Vagina (tissue), 2 donors: ENCODE results near the gene TNNT3. TPM values are rescaled to one million over a fixed set of nuclear protein-coding genes. Genes with fewer than 3 reads are reported as not detected.
"Not testable (repeated sequence)": the region's sequence is repeated elsewhere in the genome, so short reads cannot be mapped to it uniquely, and the experiment has no call there.

Source experiments
- DNase-seq, 2 donors: peaks; one replicate each; pipeline ENCODE4 v3.0.0-alpha.2; 2017; ENCODE audit errors: extremely low spot score in 2 of 2
- H3K27ac ChIP-seq: fragments of 200-600 bp; sonication (generic); one replicate; pipeline ENCODE4 v1.5.1; 2019
- H3K27me3 ChIP-seq: fragments of 200-600 bp; sonication (generic); one replicate; pipeline ENCODE4 v1.5.1; 2019
- H3K36me3 ChIP-seq, 2 donors: fragments of 200-600 bp; sonication (generic); one replicate each; pipeline ENCODE4 v1.5.1; 2017 to 2019
- H3K4me1 ChIP-seq: fragments of 200-600 bp; sonication (generic); one replicate; pipeline ENCODE4 v1.5.1; 2019
- H3K4me3 ChIP-seq, 2 donors: fragments of 200-600 bp; sonication (generic); 1 replicate in 1 of 2; 2 replicates in 1 of 2; pipeline ENCODE4 v1.5.1; 2016 to 2019
- H3K9me3 ChIP-seq: fragments of 200-600 bp; sonication (generic); one replicate; pipeline ENCODE4 v1.5.1; 2019
- POLR2A ChIP-seq, 2 donors: fragments of 450-650 bp; IDR thresholded peaks; one replicate each; pipeline ENCODE4 v1.6.1; 2017; ENCODE audit warnings: antibody characterized with exemption in 2 of 2, mild to moderate bottlenecking in 2 of 2, moderate library complexity in 2 of 2
- POLR2AphosphoS5 ChIP-seq, 2 donors: sonication (generic); formaldehyde crosslinking; IDR thresholded peaks; one replicate each; pipeline ENCODE4 v1.9.0; 2017; ENCODE audit warnings: antibody characterized with exemption in 2 of 2, mild to moderate bottlenecking in 2 of 2, low read depth in 1 of 2; ENCODE audit not compliant: insufficient read depth in 1 of 2
- intact Hi-C: fragments of 100-400 bp; cut with DNase I; formaldehyde crosslinking; loops from one replicate; pipeline ENCODE4 v1.15.1; 2023
- total RNA-seq: library from RNA; depleted of rRNA; stranded (reverse); fragments of >200 nt; gene quantifications from one replicate; pipeline ENCODE4 v1.2.3, GENCODE V29; 2016
- TF ChIP-seq, protein P1 (sequence below), 3 experiments: fragments of 450-650 bp in 2 of 3; fragments of 200-600 bp in 1 of 3; sonication (generic) in 1 of 3; IDR thresholded peaks; one replicate each; pipeline ENCODE4 v1.5.1; 2017 to 2019; ENCODE audit warnings: antibody characterized with exemption in 3 of 3, mild to moderate bottlenecking in 2 of 3, moderate library complexity in 2 of 3

Gene TNNT3
- total RNA-seq, 1 donor from 2014 or later, result 20.4 TPM

DNA sequence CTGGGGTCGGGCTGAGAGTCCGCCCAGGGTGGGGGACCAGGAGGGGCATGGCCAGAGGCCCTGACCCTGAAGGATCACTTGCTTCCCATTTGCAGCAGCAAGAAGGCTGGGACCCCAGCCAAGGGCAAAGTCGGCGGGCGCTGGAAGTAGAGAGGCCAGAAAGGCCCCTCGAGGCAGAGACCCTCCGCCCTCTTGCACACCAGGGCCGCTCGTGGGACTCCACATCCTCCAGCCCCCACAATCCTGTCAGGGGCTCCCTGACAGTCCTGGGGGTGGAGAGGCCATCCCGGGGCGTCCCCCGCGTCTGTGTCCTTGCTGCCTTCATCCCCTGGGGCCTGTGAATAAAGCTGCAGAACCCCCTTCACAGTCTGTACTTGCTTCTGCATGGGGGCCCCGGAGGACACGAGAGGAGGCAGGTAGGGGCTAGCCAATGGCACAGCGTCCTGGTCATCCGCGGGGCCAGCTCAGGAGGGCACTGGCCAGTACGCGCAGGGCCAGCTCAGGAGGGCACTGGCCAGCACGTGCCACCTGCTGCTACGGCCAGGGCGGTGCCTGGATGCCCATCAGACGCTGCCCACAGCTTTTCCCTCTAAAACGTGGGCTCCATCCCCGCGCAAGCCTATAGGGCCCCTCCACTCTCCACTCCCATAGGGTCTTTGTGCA, 19.0 kb downstream of the TNNT3 start:
- intact Hi-C loops, result no loop called here
- H3K27ac ChIP-seq, result peak overlapping the region; percentile 53
- no peak overlapping the region for H3K4me3 ChIP-seq
- no peak for DNase-seq
- TF ChIP-seq, protein P1, sequence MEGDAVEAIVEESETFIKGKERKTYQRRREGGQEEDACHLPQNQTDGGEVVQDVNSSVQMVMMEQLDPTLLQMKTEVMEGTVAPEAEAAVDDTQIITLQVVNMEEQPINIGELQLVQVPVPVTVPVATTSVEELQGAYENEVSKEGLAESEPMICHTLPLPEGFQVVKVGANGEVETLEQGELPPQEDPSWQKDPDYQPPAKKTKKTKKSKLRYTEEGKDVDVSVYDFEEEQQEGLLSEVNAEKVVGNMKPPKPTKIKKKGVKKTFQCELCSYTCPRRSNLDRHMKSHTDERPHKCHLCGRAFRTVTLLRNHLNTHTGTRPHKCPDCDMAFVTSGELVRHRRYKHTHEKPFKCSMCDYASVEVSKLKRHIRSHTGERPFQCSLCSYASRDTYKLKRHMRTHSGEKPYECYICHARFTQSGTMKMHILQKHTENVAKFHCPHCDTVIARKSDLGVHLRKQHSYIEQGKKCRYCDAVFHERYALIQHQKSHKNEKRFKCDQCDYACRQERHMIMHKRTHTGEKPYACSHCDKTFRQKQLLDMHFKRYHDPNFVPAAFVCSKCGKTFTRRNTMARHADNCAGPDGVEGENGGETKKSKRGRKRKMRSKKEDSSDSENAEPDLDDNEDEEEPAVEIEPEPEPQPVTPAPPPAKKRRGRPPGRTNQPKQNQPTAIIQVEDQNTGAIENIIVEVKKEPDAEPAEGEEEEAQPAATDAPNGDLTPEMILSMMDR (IDR thresholded peaks at IDR 0.05), result no peak
- TF ChIP-seq POLR2A (IDR thresholded peaks at IDR 0.05) (no peak), POLR2AphosphoS5 (IDR thresholded peaks at IDR 0.05; ENCODE audit: insufficient read depth in 1 of 2, low read depth in 1 of 2) (no peak)
- no peaks in the 10 kb centered on the region for H3K9me3 ChIP-seq
- peaks cover 11% of the 10 kb centered on the region for H3K4me1 ChIP-seq
- no peaks in the 10 kb centered on the region for H3K36me3 ChIP-seq
- H3K27me3 ChIP-seq, result no peaks in the 10 kb centered on the region

GRCh38 chr11:1939006-1939625, 19.6 kb downstream of the TNNT3 start:
- Histone ChIP-seq H3K27me3 (no peaks in the 10 kb centered on the region), H3K27ac (peak overlapping the region; percentile 53), H3K36me3 (no peaks in the 10 kb centered on the region), H3K4me1 (peaks cover 11% of the 10 kb centered on the region), H3K4me3 (no peak overlapping the region), H3K9me3 (no peaks in the 10 kb centered on the region)
- no peak for DNase-seq
- no peak for TF ChIP-seq POLR2AphosphoS5 (IDR thresholded peaks at IDR 0.05; ENCODE audit: insufficient read depth in 1 of 2, low read depth in 1 of 2)
- no peak for TF ChIP-seq POLR2A (IDR thresholded peaks at IDR 0.05)
- TF ChIP-seq, protein P1 (IDR thresholded peaks at IDR 0.05), result no peak
- intact Hi-C loops, result no loop called here

DNA sequence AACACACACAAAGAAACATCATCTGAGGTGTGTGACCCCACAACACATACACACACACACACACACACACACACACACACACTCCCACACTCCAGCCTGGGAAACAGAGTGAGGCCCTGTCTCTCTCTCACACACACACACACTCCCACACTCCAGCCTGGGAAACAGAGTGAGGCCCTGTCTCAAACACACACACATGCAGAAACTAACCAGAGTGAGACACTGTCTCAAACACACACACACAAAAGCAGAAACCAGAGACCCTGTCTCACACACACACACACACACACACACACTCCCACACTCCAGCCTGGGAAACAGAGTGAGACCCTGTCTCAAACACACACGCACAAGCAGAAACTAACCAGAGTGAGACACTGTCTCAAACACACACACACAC, 20.3 kb downstream of the TNNT3 start:
- peaks cover 11% of the 10 kb centered on the region for H3K4me1 ChIP-seq
- H3K36me3 ChIP-seq, DNase-seq, H3K9me3 ChIP-seq, H3K27ac ChIP-seq, intact Hi-C loops, H3K4me3 ChIP-seq, H3K27me3 ChIP-seq: not testable (repeated sequence)

- Histone ChIP-seq H3K4me3 (no peak overlapping the region), H3K27ac (no peak overlapping the region), H3K36me3 (no peaks in the 10 kb centered on the region), H3K4me1 (peaks cover 11% of the 10 kb centered on the region), H3K9me3 (no peaks in the 10 kb centered on the region), H3K27me3 (no peaks in the 10 kb centered on the region)
- intact Hi-C loops, result no loop called here
- DNase-seq, result no peak
- TF ChIP-seq, protein P1 (IDR thresholded peaks at IDR 0.05), result no peak
- TF ChIP-seq POLR2A (IDR thresholded peaks at IDR 0.05) (no peak), POLR2AphosphoS5 (IDR thresholded peaks at IDR 0.05; ENCODE audit: insufficient read depth in 1 of 2, low read depth in 1 of 2) (no peak)
These were observed 23.2 kb downstream of the TNNT3 start for GRCh38 chr11:1942558-1943260.

DNA sequence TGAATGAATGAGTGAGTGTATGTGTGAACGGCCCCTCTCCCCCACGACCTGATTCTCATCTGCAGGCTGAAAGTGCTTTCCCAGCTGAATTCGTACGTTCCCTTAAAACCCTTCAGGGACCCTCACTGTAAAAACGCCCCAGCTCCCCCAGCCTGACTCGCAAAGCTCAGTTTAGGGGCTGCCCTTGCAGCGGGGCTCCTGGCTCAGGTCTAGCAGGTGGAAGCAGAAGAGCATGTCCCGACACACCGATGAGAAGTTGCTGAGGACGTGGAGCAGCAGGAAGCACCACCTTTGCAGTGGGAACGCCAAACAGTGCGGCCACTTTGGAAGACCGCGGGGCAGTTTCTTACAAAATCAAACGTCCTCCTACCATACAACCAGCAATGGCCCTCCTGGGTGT, 24.1 kb downstream of the TNNT3 start:
- peaks cover 7% of the 10 kb centered on the region for H3K4me1 ChIP-seq
- no peaks in the 10 kb centered on the region for H3K36me3 ChIP-seq
- no peak for DNase-seq
- no peak overlapping the region for H3K27ac ChIP-seq
- intact Hi-C loops, result no loop called here
- H3K4me3 ChIP-seq, result no peak overlapping the region
- no peak for TF ChIP-seq POLR2A (IDR thresholded peaks at IDR 0.05)
- TF ChIP-seq POLR2AphosphoS5 (IDR thresholded peaks at IDR 0.05; ENCODE audit: insufficient read depth in 1 of 2, low read depth in 1 of 2), result no peak
- TF ChIP-seq, protein P1 (IDR thresholded peaks at IDR 0.05), result no peak
- no peaks in the 10 kb centered on the region for H3K9me3 ChIP-seq
- H3K27me3 ChIP-seq, result no peaks in the 10 kb centered on the region
